Middle frontal gyrus (tissue), 1 donor: ENCODE measurements around the gene DHTKD1.

Experiments
- DNase-seq: peaks from one replicate; pipeline ENCODE4 v3.0.0-alpha.2; 2015; ENCODE audit warnings: low spot score; ENCODE audit errors: extremely low spot score

Gene DHTKD1, protein sequence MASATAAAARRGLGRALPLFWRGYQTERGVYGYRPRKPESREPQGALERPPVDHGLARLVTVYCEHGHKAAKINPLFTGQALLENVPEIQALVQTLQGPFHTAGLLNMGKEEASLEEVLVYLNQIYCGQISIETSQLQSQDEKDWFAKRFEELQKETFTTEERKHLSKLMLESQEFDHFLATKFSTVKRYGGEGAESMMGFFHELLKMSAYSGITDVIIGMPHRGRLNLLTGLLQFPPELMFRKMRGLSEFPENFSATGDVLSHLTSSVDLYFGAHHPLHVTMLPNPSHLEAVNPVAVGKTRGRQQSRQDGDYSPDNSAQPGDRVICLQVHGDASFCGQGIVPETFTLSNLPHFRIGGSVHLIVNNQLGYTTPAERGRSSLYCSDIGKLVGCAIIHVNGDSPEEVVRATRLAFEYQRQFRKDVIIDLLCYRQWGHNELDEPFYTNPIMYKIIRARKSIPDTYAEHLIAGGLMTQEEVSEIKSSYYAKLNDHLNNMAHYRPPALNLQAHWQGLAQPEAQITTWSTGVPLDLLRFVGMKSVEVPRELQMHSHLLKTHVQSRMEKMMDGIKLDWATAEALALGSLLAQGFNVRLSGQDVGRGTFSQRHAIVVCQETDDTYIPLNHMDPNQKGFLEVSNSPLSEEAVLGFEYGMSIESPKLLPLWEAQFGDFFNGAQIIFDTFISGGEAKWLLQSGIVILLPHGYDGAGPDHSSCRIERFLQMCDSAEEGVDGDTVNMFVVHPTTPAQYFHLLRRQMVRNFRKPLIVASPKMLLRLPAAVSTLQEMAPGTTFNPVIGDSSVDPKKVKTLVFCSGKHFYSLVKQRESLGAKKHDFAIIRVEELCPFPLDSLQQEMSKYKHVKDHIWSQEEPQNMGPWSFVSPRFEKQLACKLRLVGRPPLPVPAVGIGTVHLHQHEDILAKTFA

DNA sequence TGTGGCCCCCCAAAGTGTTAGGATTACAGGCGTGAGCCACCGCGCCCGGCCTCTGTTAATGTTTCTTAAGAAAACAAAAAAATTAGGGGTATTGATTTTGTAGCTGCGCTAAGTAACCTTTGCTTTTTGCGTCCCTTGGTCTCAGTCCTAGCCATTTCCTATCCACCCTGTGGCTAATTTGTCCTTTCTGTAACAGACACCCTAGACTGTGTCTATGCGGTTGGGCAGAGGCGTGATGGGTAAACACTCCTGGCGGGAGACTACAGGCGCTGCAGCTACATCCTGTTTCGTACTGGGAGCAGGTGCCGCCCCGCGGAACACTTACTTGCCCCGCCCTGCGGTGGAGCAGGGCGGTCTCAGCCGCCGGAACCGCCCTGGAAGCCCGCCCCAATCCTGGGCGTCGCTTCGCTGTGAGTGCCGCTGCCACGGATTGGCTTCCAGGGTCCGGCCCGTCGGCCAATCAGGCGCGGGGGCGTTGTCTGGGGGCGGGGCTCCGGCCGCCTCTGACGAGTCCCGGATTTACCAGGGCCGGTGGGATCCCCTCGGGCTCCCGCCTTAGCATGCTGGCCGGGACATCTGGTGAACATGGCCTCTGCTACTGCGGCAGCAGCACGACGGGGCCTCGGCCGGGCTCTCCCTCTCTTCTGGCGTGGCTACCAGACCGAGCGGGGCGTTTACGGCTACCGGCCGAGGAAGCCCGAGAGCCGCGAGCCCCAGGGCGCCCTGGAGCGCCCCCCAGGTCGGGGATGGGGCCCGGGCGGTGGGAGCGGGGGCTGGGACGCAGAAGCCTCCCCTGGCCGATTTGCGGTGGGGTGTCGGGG lies at the start of gene DHTKD1:
TSS of gene DHTKD1 (plus strand) at position 506 of the 821 bp plus-strand sequence. CDS start at position 586, 80 bp downstream.
- DNase-seq = peak; percentile 94

DNA sequence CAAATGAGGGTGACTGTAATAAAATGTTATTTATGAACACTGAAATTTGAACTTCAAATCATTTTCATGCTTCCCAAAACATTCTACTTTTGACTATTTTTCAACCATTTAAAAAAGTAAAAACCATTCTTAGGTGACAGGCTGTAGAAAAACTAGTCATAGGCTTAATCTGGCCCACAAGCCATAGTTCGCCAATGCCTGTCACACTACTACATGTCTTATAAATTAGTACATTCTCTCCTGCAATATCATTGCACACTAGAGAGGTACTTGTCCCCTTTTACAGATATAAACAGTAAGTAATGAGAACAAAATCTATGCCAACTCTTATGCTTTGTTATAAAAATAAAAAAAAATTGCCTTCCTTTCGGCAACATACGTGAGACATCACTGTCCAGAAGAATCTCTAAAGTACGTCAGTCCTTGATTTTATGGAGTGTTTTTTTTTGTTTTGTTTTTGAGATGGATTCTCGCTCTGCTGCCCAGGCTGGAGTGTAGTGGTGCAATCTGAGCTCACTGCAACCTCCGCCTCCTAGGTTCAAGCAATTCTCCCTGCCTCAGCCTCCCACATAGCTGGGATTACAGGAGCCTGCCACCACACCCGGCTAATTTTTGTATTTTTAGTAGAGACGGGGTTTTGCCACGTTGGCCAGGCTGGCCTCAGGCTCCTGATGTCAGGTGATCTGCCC lies 49.3 kb upstream of the DHTKD1 start:
- no peak for DNase-seq

DNA sequence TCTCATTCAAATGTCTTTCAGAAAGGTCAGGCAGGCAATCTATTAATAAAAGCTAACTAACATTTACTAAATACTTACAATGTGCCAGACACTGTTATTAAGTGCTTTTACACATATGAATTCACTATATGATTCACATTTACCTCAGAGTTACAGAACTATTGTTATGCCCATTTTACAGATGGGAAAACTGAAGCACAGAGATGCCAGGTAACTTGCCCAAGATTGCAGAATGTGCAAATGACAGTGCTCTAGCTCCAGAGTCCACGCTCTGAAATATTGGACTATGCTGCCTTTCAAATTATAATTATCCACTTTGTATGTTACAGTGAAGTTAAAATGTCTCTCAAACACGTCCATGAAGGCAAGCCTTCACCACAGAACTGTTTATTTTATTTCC lies 48.2 kb upstream of the DHTKD1 start:
- no peak for DNase-seq

DNA sequence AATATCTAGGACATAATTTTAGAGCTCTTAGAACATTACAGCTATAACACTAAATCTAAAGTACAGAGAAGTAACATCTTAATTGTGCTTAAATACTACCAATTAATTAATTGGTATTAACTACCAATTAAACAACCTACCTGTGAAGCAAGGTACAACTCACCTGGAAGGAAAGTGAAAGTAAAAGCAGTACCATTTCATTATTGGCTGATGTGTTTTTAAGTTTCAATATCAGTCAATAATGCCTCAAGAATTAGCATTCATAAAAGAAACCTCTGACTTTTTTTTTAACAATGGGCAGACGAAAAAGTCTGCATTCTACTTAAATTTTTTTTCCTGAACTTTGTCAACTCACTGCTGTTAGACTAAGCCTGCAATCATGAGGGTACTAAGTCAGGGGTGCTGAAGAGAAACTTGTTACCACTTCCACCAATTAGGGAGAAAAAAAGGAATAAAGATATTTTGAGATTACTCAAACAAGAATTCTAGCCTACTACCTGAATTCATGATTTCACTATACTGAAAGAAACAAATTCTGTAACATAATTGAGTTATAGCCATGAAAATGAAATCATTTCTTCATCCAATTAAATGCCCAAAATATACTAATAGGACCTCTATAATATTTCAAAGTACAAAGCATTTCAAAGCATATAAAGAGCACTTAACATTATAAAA lies 46.0 kb upstream of the DHTKD1 start:
- no peak for DNase-seq

DNA sequence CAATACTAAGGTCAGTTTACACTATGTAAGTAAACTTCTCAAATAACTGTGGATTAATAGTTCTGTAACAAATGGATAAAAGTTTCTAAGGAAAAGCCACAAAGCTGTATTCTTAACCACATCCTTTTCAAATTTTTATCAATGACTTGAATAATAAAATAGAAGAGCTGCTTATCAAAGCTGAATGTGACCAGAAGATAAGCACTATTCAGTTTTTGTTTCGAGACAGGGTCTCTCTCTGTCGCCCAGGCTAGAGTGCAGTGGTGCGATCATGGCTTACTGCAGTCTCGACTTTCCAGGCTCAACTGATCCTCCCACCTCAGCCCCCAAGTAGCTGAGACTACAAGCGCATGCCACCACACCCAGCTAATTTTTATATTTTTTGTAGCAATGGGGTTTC lies 43.2 kb upstream of the DHTKD1 start:
- no peak for DNase-seq

DNA sequence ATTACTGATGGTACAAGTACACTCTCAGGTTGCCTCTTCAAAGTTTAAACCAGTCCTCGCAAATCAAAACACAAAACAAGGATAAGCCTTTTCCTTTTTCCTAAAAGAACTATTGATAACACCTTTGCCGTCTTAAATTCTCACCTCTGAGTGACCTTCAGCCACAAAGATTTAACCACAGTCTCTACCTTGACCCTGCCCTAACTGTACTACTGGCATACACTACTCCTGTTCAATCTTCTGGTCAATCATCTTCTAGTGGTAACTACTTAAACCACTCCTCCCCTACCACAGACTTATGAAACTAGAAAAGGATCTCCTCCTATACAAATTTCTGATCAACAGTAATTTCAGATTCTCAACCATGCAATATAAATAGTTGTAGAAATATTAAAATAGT lies 41.2 kb upstream of the DHTKD1 start:
- no peak for DNase-seq

DNA sequence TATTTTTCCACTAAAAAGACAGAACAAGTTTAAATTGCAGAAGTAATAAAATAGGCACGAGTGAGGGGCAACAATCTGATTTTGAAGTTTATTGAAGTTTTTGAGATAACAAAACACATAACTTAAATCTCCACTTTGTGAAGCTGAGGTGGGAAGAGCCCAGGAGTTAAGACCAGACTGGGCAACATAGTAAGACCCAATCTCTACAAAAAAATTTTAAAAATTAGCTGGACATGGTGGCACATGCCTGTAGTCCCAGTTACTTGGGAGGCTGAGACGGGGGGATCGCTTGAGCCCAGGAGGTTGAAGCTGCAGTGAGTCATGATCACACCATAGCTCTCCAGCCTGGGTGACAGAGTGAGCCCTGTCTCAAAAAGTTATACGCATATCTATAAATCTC lies 37.4 kb upstream of the DHTKD1 start:
- no peak for DNase-seq

DNA sequence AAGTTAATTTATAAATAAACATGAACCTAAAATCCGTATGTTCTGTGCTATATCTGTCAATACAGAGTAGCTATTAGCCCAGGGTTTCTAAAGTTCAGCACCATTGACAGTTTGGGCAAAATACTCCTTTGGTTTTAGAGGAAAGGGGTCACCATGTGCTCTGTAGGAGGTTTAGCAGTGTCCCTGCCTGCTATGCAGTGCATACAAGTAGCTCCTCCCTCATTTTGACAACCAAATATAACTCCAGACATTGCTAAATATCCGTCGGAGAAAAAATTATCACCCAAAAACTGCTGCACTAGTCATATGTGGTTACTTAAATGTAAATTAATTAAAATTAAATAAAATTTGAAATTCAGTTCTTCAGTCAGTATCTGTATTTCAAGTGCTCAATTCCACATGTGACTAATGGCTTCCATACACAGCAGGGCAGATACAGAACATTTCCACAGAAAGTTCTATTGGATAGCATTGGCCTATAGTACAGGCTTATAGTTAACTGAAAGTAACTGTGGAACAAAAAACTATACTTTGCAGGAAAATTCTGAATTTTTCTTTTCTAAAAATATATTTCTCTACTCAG lies 32.6 kb upstream of the DHTKD1 start:
- DNase-seq = no peak

DNA sequence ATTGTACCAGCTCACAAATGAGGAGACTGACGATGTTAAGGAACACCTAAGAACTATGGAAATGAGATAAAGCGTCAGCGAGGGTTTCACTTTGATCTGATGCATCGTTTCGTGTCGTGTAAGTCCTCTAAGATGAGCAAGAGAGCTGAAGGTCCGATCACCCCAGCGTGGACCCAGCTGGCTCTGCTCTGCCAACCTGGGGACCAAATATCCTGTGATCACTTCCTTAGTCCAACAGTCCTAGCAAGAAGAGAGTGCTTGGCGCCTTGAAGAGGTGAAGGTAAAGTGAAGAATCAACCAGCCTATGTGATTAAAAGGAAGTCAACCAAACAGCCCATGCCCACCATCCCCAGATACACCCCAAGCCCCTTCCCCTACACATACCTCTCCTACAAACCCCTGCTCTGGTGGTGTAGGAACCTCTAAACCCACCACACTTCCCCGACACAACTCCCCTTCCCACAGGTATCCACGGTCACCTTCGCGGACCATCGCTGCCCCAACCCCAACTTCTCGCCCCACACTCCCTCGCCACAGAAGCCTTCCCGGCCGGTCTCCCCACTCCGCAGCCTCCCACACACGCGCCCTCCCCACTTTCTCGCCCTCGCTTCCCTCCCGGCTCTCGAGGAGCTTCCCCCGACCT lies 26.9 kb upstream of the DHTKD1 start:
- DNase-seq = no peak

DNA sequence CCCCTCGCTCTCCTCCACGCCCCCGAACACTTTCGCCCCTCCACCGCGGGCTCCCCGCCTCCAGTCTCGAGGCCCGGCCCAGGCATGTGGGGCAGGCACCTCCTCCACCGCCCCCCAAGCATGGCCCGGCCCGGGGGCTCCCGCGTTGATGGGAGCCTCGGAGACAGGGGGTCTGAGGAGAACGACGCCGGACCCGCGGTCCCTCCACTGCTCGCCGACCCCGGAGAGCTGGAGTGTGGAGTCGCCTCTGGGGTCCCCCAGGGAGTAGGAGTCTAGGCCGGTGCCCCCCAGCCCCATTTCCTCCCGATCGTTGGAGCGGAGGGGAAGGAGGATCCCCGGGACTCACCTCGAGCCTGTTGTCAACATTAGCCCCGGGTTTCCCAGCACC lies 26.4 kb upstream of the DHTKD1 start:
- no peak for DNase-seq

DNA sequence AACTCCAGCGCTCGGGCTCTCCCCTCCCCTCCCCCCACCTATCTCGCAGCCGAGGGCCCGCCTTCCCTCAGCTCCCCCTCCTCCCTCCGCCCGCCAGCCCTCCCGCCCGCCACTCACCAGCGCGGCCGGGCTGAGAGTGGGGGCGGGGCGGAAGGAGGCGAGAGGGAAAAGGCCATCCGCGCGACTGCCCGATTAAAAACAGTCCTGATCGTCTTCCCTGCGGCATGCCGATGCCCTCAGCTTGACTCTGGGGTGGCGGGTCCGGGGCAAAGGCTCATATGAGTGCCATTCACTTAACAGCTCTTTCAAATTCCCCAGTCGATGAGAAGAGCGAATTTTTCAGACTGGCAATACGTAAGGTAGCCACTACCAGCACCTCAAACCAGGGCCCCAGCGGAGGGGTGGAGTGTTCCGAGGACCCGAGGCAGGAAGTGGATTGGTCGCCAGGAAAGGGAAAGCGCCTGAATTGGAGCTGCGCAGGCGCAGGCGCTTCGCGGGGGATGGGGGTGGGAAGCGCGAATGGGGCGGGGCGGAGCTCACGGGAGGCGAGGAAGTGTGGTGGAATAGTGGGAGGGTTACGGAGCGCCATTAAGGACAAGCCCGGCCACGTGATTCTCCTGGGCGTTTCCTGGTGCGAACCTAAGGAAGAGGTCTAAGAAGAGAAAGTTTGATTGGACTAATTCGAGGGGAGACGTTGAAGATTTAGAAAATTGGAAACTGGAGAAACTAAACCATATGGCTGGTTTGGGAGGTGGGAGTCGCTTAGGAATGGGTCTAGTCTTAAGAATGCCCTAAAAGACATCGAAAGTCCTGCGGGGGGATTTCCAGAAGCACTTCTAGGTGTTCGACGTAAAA lies 25.7 kb upstream of the DHTKD1 start, which contains the start of gene UPF2:
TSS of gene UPF2 (minus strand) at position 13 of the 855 bp plus-strand sequence. CDS start 7,386 bp downstream, outside the sequence.
- peak; percentile 86 for DNase-seq

DNA sequence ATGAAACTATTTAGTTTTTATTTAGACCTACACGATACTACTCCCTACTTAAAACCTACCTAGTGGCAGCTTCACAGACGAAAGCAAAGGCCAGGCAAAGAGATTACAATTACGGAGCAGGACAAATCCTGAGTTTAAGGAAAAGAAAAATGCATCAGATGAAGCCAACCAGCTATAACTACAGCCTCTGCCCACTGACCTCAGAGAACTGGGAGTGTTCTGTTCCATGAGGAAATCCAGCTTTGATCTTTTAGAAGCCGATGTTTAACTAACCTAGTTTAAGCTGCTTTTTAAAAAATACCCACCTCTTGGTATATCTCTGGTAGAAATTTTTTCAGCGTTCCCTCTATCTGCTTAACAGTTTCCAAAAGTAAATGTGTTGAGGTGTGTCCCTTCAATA lies 23.2 kb upstream of the DHTKD1 start:
- DNase-seq = no peak

DNA sequence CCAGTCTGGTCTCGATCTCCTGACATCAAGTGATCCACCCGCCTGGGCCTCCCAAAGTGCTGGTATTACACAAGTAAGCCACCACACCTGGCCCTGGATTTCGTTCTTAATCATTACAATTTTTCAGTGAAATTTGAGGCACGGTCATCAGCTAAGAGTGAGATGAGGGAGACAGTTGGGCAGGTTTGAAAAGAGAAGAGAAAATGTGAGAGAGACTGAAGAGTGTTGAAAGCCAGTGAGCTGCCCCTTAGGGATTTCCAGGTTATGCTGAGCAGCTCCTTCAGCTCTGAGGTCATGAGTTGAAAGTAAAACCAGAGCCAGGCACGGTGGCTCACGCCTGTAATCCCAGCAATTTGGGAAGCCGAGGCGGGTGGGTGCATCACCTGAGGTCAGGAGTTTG lies 20.2 kb upstream of the DHTKD1 start:
- no peak for DNase-seq

DNA sequence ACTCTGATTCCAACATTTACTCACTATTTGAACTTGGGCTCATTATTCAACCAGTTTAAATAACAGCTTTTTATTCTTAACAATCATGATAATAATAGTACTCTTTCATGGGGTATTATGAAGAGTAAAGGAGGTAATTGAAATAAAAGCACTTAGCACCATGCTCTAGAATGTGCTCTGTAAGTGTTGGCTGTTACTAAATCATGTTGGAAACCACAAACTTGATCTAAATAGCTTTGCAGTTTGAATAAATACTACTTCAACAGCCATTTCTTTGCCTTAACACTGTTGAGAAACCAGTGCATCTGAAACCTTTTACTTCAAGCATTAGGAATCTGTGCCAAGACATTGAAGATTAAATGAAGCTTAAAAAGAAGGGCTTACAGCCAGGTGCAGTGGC lies 18.2 kb upstream of the DHTKD1 start:
- no peak for DNase-seq

DNA sequence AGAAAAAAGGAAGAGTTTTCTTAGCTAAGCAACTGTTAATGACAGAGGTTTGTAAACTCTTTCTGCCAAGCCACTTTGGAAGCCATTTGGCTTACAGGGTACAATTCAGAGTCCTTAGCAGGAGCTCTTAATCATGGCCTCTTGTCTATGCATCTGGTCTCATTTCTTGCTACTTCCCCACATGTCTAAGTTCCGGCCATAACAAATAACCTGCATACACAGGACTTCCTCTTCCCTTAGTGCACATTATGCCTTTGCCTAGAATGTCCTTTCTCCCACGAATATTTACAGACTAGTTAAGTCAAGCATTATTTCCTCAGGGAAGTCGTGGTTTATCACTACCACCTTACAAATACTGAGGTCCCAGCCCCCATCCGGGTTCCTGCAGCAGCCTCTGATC lies 17.5 kb upstream of the DHTKD1 start:
- DNase-seq = no peak

DNA sequence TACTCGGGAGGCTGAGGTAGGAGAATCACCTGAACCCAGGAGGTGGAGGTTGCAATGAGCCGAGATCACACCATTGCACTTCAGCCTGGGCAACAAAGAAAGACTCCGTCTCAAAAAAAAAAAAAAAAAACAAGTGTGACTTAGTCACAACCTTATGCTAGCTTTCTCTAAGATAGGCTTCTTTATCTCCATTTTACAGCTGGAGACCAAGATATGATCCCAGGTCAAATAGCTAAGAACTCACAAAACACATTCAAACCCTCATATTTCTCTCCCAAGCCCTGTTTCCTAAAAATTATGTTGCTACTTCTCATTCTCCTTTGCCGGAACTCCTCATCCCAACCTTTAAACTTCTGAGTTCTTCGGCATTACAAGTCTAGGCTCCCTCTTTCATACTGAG lies 13.0 kb upstream of the DHTKD1 start:
- DNase-seq = no peak

DNA sequence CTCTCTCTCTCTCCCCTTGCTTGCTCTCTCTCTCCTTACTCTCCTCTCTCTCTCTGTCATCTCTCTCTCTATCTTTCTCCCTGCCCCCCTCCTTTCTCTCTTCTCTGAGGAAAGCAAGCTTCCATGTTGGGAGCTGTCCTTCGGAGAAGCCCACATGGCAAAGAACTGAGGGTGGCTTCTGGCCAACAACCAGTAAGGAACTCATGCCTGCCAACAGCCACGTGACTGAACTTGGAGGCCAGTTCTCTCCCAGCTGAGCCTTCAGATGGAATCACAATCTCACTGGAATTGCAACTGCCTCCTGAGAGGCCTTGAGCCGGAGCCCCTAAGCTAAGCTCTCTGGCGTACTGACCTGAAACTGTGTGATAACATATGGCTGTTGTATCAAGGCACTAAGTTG lies 12.0 kb upstream of the DHTKD1 start:
- DNase-seq = no peak

DNA sequence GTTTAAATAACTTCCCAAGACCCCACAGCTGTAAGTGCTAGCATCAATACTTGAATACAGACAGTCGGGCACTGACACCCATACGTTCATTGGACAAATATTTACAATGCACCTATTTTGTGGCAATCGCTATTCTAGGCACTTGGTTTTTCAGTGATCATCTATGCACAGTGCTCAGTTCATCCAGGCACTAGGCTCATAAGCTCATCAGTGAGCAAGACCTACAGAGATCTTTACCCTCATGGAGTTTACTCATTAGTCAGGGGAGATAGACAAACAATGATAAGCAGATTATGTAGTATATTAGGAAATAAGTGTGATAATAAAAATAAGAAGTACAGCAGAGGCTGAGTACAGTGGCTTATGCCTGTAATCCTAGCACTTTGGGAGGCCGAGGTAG lies 7.6 kb upstream of the DHTKD1 start:
- no peak for DNase-seq
